ENCODE results near the gene ATRNL1.

DNA sequence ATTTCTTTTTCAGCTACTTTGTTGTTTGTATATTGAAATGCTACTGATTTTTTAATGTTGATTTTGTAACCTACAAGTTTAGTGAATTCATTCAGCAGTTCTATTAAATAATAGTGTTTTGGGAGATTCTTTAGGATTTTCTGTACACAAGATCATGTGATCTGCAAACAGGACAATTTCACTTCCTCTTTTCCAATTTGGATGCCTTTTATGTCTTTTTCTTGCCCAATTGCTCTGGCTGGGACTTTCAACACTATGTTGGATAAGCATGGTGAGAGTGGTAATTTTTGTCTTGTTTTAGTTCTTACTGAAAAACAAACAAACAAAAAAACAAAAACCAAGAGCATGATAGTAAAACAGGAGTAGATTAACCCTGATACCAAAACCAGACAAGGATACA, 316.2 kb downstream of the ATRNL1 start:
- TF ChIP-seq EZH2phosphoT487 (IDR thresholded peaks at IDR 0.05; ENCODE audit: borderline replicate concordance) (no peak), ZFX (IDR thresholded peaks at IDR 0.05) (no peak), CBX3 (IDR thresholded peaks at IDR 0.05; ENCODE audit: low read depth) (no peak), EZH2 (IDR thresholded peaks at IDR 0.05) (no peak), POLR2A (IDR thresholded peaks at IDR 0.05; ENCODE audit: borderline replicate concordance, extremely low read depth, insufficient read depth, insufficient read length) (no peak), POLR2AphosphoS5 (IDR thresholded peaks at IDR 0.05; ENCODE audit: low read depth, low read length) (no peak), SIN3A (IDR thresholded peaks at IDR 0.05; ENCODE audit: low read depth) (no peak)
- TF ChIP-seq, protein P1, sequence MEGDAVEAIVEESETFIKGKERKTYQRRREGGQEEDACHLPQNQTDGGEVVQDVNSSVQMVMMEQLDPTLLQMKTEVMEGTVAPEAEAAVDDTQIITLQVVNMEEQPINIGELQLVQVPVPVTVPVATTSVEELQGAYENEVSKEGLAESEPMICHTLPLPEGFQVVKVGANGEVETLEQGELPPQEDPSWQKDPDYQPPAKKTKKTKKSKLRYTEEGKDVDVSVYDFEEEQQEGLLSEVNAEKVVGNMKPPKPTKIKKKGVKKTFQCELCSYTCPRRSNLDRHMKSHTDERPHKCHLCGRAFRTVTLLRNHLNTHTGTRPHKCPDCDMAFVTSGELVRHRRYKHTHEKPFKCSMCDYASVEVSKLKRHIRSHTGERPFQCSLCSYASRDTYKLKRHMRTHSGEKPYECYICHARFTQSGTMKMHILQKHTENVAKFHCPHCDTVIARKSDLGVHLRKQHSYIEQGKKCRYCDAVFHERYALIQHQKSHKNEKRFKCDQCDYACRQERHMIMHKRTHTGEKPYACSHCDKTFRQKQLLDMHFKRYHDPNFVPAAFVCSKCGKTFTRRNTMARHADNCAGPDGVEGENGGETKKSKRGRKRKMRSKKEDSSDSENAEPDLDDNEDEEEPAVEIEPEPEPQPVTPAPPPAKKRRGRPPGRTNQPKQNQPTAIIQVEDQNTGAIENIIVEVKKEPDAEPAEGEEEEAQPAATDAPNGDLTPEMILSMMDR (IDR thresholded peaks at IDR 0.05 in 2 of 3, conservative IDR thresholded peaks at IDR 0.05 in 1 of 3; ENCODE audit: borderline replicate concordance in 1 of 3, insufficient read depth in 1 of 3, low read depth in 2 of 3, low read length in 2 of 3): no peak
